ENCODE measurements around the gene CHI3L1.

The CHI3L1 gene

GRCh38 chr1:203178083-203178482 lies 8.4 kb downstream of the CHI3L1 start:
- Histone ChIP-seq H3K4me3 (ENCODE audit: insufficient read depth, low read length, poor library complexity, severe bottlenecking) (no peak overlapping the region), H3K79me2 (ENCODE audit: insufficient read depth, low read length) (no peaks in the 10 kb centered on the region), H3K36me3 (ENCODE audit: low read length) (no peaks in the 10 kb centered on the region), H2AFZ (ENCODE audit: low read depth, low read length, severe bottlenecking) (no peak overlapping the region), H3K27me3 (ENCODE audit: low read length) (no peaks in the 10 kb centered on the region), H3K4me2 (ENCODE audit: low read depth, low read length, poor library complexity, severe bottlenecking) (no peak overlapping the region), H3K9me2 (replicated peaks; ENCODE audit: insufficient read depth, low read length) (no peaks in the 10 kb centered on the region), H3K27ac (ENCODE audit: low read depth, low read length) (no peak overlapping the region), H3K9ac (ENCODE audit: low read length) (no peak overlapping the region), H4K20me1 (ENCODE audit: low read depth, low read length) (no peaks in the 10 kb centered on the region), H3F3A (ENCODE audit: insufficient read depth) (no peaks in the 10 kb centered on the region), H3K9me3 (ENCODE audit: insufficient read depth, low read length) (no peaks in the 10 kb centered on the region)
- TF ChIP-seq CTCF (IDR thresholded peaks at IDR 0.05; ENCODE audit: insufficient read depth, low read length, poor library complexity, severe bottlenecking) (no peak), EZH2phosphoT487 (conservative IDR thresholded peaks at IDR 0.05; ENCODE audit: low read length) (no peak)

- no peak overlapping the region for H3K4me2 ChIP-seq (ENCODE audit: low read depth, low read length, poor library complexity, severe bottlenecking)
- no peak overlapping the region for H3K27ac ChIP-seq (ENCODE audit: low read depth, low read length)
- H4K20me1 ChIP-seq (ENCODE audit: low read depth, low read length) = no peaks in the 10 kb centered on the region
- no peaks in the 10 kb centered on the region for H3K9me2 ChIP-seq (replicated peaks; ENCODE audit: insufficient read depth, low read length)
- no peaks in the 10 kb centered on the region for H3K36me3 ChIP-seq (ENCODE audit: low read length)
- no peak for TF ChIP-seq EZH2phosphoT487 (conservative IDR thresholded peaks at IDR 0.05; ENCODE audit: low read length)
- no peak for TF ChIP-seq CTCF (IDR thresholded peaks at IDR 0.05; ENCODE audit: insufficient read depth, low read length, poor library complexity, severe bottlenecking)
- no peak overlapping the region for H3K4me3 ChIP-seq (ENCODE audit: insufficient read depth, low read length, poor library complexity, severe bottlenecking)
- H2AFZ ChIP-seq (ENCODE audit: low read depth, low read length, severe bottlenecking) = no peak overlapping the region
- H3K79me2 ChIP-seq (ENCODE audit: insufficient read depth, low read length) = no peaks in the 10 kb centered on the region
- no peaks in the 10 kb centered on the region for H3K27me3 ChIP-seq (ENCODE audit: low read length)
- no peak overlapping the region for H3K9ac ChIP-seq (ENCODE audit: low read length)
- no peaks in the 10 kb centered on the region for H3F3A ChIP-seq (ENCODE audit: insufficient read depth)
- no peaks in the 10 kb centered on the region for H3K9me3 ChIP-seq (ENCODE audit: insufficient read depth, low read length)
Measured at GRCh38 chr1:203177470-203178039, 8.9 kb downstream of the CHI3L1 start.

- Histone ChIP-seq H4K20me1 (ENCODE audit: low read depth, low read length) (no peaks in the 10 kb centered on the region), H3K9me3 (ENCODE audit: insufficient read depth, low read length) (no peaks in the 10 kb centered on the region), H3K4me3 (ENCODE audit: insufficient read depth, low read length, poor library complexity, severe bottlenecking) (no peak overlapping the region), H3K4me2 (ENCODE audit: low read depth, low read length, poor library complexity, severe bottlenecking) (no peak overlapping the region), H3K27me3 (ENCODE audit: low read length) (no peaks in the 10 kb centered on the region), H2AFZ (ENCODE audit: low read depth, low read length, severe bottlenecking) (no peak overlapping the region), H3F3A (ENCODE audit: insufficient read depth) (no peaks in the 10 kb centered on the region), H3K27ac (ENCODE audit: low read depth, low read length) (no peak overlapping the region), H3K79me2 (ENCODE audit: insufficient read depth, low read length) (no peaks in the 10 kb centered on the region), H3K9ac (ENCODE audit: low read length) (no peak overlapping the region), H3K36me3 (ENCODE audit: low read length) (no peaks in the 10 kb centered on the region), H3K9me2 (replicated peaks; ENCODE audit: insufficient read depth, low read length) (no peaks in the 10 kb centered on the region)
- TF ChIP-seq EZH2phosphoT487 (conservative IDR thresholded peaks at IDR 0.05; ENCODE audit: low read length) (no peak), CTCF (IDR thresholded peaks at IDR 0.05; ENCODE audit: insufficient read depth, low read length, poor library complexity, severe bottlenecking) (no peak)
Measured at GRCh38 chr1:203177036-203177405, 9.5 kb downstream of the CHI3L1 start.

Measured in SU-DHL-6 (cell line).